ENCODE data around the gene MANSC1. TPM values are rescaled to one million over a fixed set of nuclear protein-coding genes. Genes with fewer than 3 reads are reported as not detected.
A peak's percentile ranks its signal among the peaks of the same experiment; 100 is the strongest.

MANSC1 gene
- total RNA-seq = 15.4 TPM
- long read RNA-seq, full-length matches to known transcripts = 18 of 23 reads
- long read RNA-seq, partial matches to known transcripts = 4 of 23 reads
- long read RNA-seq, other reads (novel, unspliced or antisense) = 1 of 23 reads

DNA sequence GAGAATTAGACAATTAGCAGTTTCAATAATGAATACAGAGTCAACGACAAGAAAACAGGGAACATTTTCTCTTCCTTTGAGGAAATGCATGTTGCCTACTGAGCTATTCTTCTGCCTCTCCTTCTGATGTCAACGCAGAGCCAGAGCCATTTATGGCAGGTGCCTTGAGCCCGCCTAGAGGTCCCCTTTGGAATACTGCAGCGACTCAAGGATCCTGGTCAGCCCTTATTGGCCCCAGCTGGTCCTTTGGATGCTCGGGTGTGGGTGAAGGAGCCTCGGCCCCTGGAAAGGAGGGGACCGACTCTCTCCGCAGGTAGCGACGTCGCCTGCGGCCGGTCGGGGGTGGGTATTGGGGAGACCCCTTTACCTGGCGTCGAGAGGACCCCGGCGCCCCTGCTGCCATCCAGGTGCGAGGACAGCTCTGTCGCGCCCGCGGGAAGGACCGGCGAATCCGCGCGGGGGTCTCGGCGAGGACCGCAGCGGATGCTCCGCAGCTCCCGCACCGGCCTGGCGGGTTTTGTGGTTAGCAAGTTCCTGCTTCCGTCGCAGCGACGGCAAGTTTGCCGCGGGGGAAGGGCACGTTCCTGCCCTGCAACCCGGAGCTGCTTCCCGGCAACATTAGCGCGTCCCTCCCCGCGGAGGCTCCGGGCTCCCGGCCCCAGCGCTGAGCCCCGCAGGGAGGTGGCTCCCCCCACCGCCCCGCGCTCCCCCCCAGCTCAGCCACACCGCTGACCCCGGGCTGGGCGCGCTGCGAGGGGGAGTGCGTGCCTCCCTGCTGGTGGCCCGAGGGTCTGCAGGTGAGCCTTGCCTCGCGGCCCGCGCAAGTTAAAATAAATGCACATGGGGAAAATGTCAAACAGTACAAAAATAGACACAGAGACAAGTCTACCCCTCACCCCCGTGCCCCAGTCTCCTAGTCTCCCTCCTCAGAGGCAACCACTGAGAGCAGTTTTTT, at the start of gene MANSC1:
MANSC1 (minus strand) TSS at position 532 of the 955 bp plus-strand sequence. CDS start 6,928 bp downstream, outside the sequence.
- DNase-seq (ENCODE audit: low spot score) = peak; percentile 91

- no peak for DNase-seq (ENCODE audit: low spot score)
Measured at GRCh38 chr12:12399161-12399560, 49.1 kb upstream of the MANSC1 start.

DNA sequence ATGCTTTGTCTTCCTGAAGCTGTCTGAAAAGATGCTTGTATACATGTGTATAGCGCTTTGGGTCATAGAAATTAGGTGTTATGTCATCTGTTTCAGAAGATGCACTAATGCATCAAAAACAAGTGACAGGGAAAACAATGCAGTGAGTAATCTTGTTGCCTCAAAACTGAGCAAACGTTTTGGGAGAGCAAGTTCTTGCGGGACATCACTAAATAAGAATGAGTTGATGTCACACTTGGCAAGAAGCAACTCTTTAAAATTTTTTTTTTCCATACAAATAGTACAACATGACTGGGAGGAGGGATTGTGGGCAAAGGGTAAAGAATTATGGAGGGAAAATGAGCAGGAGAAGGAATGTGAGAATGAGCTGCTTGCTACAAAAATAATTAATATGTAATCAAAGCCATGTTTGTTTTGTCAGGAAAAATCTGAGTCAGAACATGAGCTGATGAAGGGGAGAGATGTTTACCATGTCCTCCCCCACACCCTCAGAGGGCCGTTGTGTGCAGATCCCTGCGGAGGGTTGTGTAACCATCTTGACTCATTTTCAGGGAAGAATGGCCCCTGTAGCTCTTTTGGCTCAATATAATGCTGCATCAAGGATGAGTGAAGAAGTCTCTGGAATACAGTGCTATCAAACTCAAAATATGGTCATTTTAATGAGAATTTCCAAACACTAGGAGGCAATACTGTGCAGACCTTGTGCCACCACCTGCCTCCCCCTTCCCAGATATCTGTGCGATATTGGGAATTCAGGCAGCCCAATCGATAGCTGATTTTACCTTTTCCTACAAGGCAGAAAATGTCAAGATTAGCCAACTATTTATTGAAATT, 48.2 kb upstream of the MANSC1 start:
- no peak for DNase-seq (ENCODE audit: low spot score)

DNA sequence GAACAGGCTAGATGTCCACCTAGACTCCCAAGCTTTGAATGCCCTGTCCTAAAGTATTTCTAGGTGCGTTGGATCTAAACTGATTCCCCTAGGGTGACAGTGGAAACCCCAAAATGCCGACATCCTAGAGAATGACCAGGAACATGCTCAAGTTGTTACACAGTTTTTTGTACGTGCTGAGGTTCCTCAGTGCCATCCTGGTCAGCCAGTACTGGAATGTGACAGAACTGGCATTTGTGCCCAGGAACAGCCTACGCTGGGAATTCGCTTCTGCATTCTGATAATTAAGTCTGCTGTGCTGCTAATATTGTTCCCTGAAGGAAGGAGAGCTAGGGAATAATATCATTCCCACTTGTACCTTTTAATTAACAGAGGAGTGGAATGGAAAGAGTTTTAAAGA, 47.1 kb upstream of the MANSC1 start:
- no peak for DNase-seq (ENCODE audit: low spot score)

DNA sequence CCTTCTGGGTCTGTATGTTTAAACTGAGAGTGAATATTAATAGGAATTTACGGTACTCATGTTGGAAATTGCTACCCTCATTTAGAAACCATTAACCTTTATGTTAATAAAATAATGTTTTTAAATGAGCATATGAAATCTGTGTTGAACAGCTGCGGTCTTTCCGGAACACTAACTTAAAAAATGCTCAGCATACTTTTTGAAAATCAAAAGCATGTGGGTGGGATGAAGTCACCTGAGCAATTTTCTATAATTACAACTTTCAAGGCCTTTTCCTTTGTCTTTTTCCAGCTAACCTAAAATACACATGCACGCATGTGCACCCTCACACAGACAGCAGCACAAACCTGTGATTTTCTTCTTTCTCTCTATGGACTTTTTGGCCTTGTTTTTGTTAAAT, 46.7 kb upstream of the MANSC1 start:
- no peak for DNase-seq (ENCODE audit: low spot score)

GRCh38 chr12:12393171-12393570, 43.1 kb upstream of the MANSC1 start:
- DNase-seq (ENCODE audit: low spot score) = no peak

DNA sequence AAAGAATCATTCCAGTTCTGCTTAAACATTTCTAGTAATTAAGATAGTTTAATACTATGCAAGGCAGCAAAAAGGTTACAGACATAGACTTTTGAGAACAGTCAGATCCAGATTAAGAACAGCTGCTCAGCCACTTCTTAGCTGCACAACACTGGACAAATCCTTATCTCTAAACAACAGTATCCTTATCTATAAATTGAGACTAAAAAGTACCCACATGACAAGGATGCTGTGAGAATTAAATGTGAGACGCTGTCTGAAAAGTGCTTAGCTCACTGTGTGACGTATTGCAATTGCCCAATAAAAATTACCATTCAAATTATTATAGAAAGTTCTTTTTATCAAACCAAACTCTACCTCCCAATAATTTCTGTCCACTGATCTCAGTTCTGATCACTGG, 42.4 kb upstream of the MANSC1 start:
- no peak for DNase-seq (ENCODE audit: low spot score)

- DNase-seq (ENCODE audit: low spot score) = no peak
Measured at GRCh38 chr12:12387501-12387900, 37.5 kb upstream of the MANSC1 start.

DNA sequence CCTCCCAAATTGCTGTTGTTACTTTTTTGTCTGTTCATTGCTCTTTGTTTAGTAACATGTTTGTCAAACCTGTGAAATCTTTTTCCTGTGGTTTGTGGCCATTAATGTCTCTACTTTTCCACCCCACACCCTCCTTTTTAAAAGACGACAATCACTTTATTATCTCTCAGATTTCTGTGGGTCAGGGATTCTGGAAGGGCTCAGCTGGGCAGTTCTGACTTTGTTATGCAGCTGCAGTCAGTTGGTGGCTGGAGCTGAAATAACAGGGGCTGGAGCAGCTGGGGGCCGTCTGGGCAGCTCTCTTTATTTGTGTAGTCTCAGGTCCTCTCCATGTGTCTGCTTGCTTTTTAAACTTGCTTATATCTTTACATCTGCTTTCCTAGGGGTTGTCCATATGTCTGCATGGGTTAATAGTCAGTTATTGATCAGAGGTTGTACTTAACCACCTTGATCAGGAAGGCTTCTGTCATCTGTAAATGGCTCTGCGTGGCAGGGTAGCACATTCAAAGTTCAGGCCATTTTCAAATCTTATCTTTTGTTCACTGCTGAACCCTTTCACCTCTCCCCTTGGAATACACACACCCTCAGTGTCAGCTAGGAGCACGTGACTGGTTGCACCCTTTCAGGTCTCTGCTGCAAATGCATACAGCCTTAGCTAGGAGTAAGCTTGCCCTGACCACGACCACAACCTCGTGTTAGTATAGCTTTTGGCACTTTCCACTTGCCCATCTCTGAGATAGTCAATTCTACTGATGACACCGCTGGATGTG, 34.7 kb upstream of the MANSC1 start:
- no peak for DNase-seq (ENCODE audit: low spot score)

- DNase-seq (ENCODE audit: low spot score) = no peak
Measured at GRCh38 chr12:12381982-12382381, 31.9 kb upstream of the MANSC1 start.

DNA sequence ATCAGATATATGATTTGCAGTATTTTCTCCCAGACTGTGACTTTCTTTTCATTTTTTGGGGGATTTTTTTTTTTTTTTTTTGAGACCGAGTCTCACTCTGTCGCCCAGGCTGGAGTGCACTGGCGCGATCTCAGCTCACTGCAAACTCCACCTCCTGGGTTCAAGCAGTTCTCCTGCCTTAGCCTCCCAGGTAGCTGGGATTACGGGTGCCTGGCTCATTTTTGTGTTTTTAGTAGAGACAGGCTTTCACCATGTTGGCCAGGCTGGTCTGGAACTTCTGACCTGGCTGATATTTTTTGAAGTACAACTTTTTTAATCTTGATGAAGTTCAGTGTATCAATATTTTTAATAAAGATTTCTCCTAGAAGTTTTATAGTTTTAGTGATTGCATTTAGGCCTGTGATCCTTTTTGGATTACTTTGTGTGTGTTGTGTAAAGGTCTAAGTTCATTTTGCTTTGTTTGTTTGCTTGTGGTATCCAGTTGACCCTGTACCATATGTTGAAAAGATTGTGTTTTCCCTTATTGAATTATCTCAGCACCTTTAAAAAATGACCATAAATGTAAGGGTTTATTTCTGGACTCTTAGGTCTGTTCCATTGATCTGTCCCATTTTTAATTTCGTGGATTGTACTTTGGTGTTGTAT, 31.0 kb upstream of the MANSC1 start:
- no peak for DNase-seq (ENCODE audit: low spot score)

- DNase-seq (ENCODE audit: low spot score) = no peak
Measured at GRCh38 chr12:12379831-12380730, 30.0 kb upstream of the MANSC1 start.

DNA sequence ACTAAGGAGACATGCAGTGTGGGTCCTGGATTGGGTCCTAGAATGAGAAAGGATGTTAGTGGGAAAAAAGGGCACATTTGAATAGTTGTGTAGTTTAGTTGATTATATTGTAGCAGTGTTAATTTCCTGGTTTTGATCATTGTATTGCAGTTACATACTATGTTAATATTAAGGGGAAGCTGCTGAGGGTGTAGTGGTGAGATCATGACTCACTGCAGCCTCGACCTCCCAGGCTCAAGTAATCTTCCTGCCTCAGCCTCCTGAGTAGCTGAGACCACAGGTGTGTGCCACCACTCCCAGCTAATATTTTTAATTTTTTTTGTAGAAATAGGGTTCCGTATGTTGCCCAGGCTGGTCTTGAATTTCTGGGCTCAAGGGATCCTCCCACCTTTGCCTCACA, 28.6 kb upstream of the MANSC1 start:
- no peak for DNase-seq (ENCODE audit: low spot score)

DNA sequence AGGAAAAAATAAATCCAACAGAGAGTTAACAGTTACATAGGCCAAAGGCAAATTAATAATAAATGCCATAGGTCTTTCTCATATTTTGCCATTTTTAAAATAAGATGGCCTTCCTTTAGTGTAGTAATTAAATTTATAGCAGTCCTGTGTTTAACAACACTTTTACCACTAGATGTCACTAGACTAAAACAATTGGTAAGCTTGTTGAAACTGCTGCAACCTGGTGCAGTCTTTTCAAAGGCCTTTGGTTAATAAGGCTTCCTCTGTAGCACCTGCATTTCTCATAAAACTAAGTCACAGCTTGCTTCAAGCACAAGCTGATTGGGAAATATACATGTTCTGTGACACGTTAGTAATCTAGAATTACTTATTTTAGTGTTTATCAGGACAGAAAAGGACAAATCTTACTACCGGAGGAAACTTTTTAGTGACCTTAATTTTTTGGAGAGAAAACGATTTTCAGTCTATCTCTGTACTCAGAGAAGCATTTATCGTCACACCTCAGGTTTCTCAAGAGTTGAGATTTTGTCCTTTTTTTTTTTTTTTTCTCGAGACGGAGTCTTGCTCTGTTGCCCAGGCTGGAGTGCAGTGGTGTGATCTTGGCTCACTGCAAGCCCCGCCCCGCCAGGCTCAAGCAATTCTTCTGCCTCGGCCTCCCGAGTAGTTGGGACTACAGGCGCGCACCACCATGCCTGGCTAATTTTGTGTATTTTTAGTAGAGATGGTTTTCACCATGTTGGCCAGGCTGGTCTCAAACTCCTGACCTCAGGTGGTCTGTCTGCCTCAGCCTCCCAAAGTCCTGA, 26.8 kb upstream of the MANSC1 start:
- no peak for DNase-seq (ENCODE audit: low spot score)

DNA sequence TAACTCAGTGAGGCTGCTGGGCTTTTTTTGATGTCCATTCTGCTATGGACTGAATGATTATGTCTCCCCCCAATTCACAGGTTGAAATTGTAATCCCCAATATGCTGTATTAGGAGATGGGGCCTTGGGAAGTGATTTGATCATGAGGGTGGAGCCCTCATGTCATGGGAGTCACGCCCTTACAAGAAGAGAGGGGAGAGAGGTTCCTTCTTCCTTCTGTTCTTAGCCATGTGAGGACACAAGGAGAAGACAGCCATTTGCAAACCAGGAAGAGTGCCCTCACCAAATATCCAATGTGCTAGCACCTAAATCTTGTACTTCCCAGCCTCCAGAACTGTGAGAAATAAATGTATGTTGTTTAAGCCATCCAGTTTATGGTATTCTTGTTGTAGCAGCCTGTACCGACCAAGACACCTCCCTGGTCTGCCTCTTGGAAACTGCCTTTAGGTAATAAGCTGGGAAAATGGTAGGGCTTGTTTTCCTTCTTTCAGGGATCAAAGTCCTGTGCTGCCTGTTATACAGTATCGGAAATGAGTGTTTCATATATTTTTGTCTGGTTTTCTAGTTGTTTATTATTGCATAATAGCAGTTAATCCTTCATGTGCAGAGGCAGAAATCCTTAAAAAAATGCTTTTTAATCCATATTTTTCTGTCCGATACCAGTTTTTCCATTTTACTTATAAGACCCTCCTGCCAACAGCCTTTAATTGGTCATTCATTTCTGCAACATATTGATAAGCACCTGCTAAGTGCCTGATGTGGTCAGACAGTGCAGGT, 23.1 kb upstream of the MANSC1 start:
- DNase-seq (ENCODE audit: low spot score) = no peak

DNA sequence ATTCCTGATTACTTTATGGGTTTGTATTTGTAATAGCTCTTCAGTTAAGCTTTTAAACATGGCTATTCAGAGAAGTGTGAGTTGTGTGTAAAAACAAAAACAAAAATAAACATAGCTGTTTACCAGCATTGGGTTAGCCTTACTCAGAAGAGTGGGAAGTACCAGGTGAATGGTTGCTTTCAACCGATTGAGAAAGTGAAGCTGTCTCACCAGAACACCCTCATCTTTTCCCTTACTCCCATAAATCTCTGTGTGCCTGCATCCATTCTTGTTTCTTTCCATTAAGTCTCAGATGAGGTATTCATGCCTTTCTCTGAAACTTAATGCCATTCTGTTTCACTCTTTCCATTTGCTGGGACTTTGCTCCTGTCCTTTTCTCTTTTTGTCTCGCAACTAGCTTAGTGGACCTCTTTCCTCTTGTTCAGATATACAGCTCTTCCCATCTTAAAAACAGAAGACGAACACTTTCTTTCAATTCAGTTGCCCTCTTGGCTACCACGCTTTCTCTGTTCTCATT, 17.5 kb upstream of the MANSC1 start:
- DNase-seq (ENCODE audit: low spot score) = no peak

- no peak for DNase-seq (ENCODE audit: low spot score)
Measured at GRCh38 chr12:12366701-12367481, 16.8 kb upstream of the MANSC1 start.

All from mesenteric fat pad (tissue), 1 donor.